ENCODE data around the gene HPCAL1. TPM values are rescaled to one million over a fixed set of nuclear protein-coding genes. Genes with fewer than 3 reads are reported as not detected.

The HPCAL1 gene
- total and polyA plus RNA-seq, 2 donors (not counting 3 experiments of a cell fraction or from before 2014, with no cell fraction given): 56.5 to 77.4 TPM

DNA sequence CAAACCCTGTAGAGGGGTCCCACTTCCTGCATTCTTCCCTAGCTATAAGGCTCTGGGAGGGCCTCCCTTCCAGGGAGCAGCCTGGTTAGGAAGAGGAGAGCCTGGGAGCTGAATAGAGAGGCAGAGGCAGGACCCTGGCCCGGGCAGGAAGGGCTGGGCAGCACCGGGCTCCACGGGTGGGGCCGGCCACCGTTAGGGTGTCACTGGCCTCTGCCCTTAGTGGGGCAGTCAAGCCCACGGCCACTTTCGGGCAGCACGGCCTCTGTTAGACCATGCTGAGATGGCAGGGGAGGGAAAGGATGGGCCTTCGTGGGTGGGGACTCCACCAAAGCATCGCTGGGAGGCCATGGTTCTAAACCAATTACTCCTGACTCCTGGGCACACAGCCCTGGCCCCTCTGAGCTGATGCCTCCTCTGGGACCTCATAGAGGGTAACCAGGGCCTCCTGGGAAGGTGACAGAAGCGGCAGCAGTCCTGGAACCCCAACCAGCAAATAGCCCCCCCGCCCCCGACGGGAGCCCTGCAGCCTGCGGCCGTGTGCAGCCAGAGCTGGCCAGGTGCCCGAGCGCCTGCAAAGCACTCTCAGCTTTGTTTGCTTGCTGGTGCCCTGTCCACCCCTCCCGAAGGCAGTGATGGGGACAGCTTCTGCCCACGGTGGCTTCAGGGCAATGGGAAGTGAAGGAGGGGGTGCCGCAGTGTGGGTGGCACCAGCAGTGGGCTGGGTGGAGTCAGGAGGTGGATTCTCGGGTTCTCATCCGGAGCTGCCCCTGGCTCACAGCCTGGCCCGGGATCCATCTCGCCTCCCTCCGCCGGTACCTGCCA is 16.3 kb upstream of the HPCAL1 start:
- H2AFZ ChIP-seq (ENCODE audit: low read depth, low read length): peak overlapping the region; percentile 73
- CTCF ChIA-PET: interaction anchor here (1.2 to 4.6 kb wide), 8 partner anchors 9 to 162 kb away, joined by 3 to 23 read pairs (median 6); partner anchors contain the start of gene HPCAL1

More for the DNA sequence above, 16.3 kb upstream of the HPCAL1 start:
- no peaks in the 10 kb centered on the region for H3K79me2 ChIP-seq (ENCODE audit: control insufficient read depth, insufficient read depth, low read length)
- POLR2A ChIA-PET: no interaction called here
- DNase-seq (ENCODE audit: low read depth, low spot score) (no peak), FAIRE-seq (no peak)
- BruUV-seq (replicated peaks): no TSS peak
- H3K27me3 ChIP-seq (ENCODE audit: control insufficient read depth in 2 of 2, insufficient read depth in 2 of 2, low read length in 2 of 2): no peaks in the 10 kb centered on the region
- H3K4me1 ChIP-seq (ENCODE audit: control insufficient read depth, extremely low read depth, insufficient read depth, low read length): peaks cover 31% of the 10 kb centered on the region
- TF ChIP-seq GATA2 (IDR thresholded peaks at IDR 0.05; ENCODE audit: insufficient read depth, insufficient read length, low read depth, low read length): no peak
- no peak for TF ChIP-seq POLR2A (IDR thresholded peaks at IDR 0.05; ENCODE audit: low read depth, low read length)
- TF ChIP-seq, protein P1, sequence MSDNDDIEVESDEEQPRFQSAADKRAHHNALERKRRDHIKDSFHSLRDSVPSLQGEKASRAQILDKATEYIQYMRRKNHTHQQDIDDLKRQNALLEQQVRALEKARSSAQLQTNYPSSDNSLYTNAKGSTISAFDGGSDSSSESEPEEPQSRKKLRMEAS (IDR thresholded peaks at IDR 0.05; ENCODE audit: insufficient read depth, insufficient read length): no peak
- no peak for TF ChIP-seq FOS (IDR thresholded peaks at IDR 0.05; ENCODE audit: borderline replicate concordance, insufficient read depth, low read length)
- no peak for TF ChIP-seq JUN (IDR thresholded peaks at IDR 0.05; ENCODE audit: borderline replicate concordance, insufficient read depth, insufficient read length, low read depth)
- TF ChIP-seq POLR2AphosphoS5 (IDR thresholded peaks at IDR 0.05; ENCODE audit: insufficient read depth, low read depth, low read length): no peak
- no peak for TF ChIP-seq MYC (IDR thresholded peaks at IDR 0.05; ENCODE audit: low read depth, low read length)
- TF ChIP-seq EZH2 (IDR thresholded peaks at IDR 0.05; ENCODE audit: borderline replicate concordance, low read depth, low read length, severe bottlenecking): no peak
- TF ChIP-seq, protein P2, sequence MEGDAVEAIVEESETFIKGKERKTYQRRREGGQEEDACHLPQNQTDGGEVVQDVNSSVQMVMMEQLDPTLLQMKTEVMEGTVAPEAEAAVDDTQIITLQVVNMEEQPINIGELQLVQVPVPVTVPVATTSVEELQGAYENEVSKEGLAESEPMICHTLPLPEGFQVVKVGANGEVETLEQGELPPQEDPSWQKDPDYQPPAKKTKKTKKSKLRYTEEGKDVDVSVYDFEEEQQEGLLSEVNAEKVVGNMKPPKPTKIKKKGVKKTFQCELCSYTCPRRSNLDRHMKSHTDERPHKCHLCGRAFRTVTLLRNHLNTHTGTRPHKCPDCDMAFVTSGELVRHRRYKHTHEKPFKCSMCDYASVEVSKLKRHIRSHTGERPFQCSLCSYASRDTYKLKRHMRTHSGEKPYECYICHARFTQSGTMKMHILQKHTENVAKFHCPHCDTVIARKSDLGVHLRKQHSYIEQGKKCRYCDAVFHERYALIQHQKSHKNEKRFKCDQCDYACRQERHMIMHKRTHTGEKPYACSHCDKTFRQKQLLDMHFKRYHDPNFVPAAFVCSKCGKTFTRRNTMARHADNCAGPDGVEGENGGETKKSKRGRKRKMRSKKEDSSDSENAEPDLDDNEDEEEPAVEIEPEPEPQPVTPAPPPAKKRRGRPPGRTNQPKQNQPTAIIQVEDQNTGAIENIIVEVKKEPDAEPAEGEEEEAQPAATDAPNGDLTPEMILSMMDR (IDR thresholded peaks at IDR 0.05; ENCODE audit: extremely low read depth in 1 of 2, insufficient read depth in 1 of 2, low read depth in 1 of 2, low read length in 2 of 2): no peak
- no peak overlapping the region for H3K4me3 ChIP-seq (replicated peaks in 1 of 3; ENCODE audit: insufficient read depth in 1 of 3, low read depth in 1 of 3, low read length in 3 of 3)
- dilution Hi-C loops (cut with MboI; ENCODE audit: extremely low pct_ligation_motif_present, low sequenced_read_pairs) (no loop called here), intact Hi-C loops (cut with micrococcal nuclease) (no loop called here)
- no peak overlapping the region for H3K9ac ChIP-seq (replicated peaks; ENCODE audit: extremely low read depth, insufficient read depth, low read length)
- H3K9me1 ChIP-seq (replicated peaks; ENCODE audit: control insufficient read depth, extremely low read depth, insufficient read depth, low read length): no peaks in the 10 kb centered on the region
- H4K20me1 ChIP-seq (replicated peaks; ENCODE audit: control insufficient read depth, extremely low read depth, insufficient read depth, low read length): no peaks in the 10 kb centered on the region
- H3K9me3 ChIP-seq (replicated peaks; ENCODE audit: control insufficient read depth, insufficient read depth, low read length): no peaks in the 10 kb centered on the region
- no peak overlapping the region for H3K4me2 ChIP-seq (ENCODE audit: insufficient read depth, low read length)
- peak overlapping the region; percentile 22 for H3K27ac ChIP-seq (ENCODE audit: insufficient read depth, low read depth, low read length)
- no peaks in the 10 kb centered on the region for H3K36me3 ChIP-seq (ENCODE audit: control insufficient read depth in 2 of 2, extremely low read depth in 1 of 2, insufficient read depth in 2 of 2, low read length in 2 of 2)

All from endothelial cell of umbilical vein (primary cell).